Adipocyte (in vitro differentiated cells): Measurements from ENCODE around the gene KLKB1.

Experiments used
- DNase-seq: peaks from one replicate; pipeline ENCODE4 v3.0.0-alpha.2; 2015; ENCODE audit warnings: low read depth
- H3K27me3 ChIP-seq: replicated peaks from 2 replicates; pipeline ENCODE4 v1.7.0; 2013; ENCODE audit warnings: mild to moderate bottlenecking, low read length, moderate library complexity; ENCODE audit not compliant: control insufficient read depth, insufficient read depth
- H3K36me3 ChIP-seq: 2 replicates; pipeline ENCODE4 v1.7.0; 2013; ENCODE audit warnings: low read length, mild to moderate bottlenecking, moderate library complexity; ENCODE audit not compliant: control insufficient read depth, insufficient read depth, severe bottlenecking
- H3K4me1 ChIP-seq: 2 replicates; pipeline ENCODE4 v1.7.0; 2013; ENCODE audit warnings: mild to moderate bottlenecking, low read length, moderate library complexity; ENCODE audit not compliant: control insufficient read depth, insufficient read depth
- H3K4me3 ChIP-seq: 2 replicates; pipeline ENCODE4 v1.7.0; 2013; ENCODE audit warnings: mild to moderate bottlenecking, low read length, moderate library complexity
- H3K9ac ChIP-seq: 2 replicates; pipeline ENCODE4 v1.7.0; 2013; ENCODE audit warnings: mild to moderate bottlenecking, low read length, moderate library complexity
- H3K9me3 ChIP-seq: 2 replicates; pipeline ENCODE4 v1.7.0; 2013; ENCODE audit warnings: mild to moderate bottlenecking, low read length, moderate library complexity; ENCODE audit not compliant: control insufficient read depth

KLKB1 gene

GRCh38 chr4:186299291-186299690, 72.0 kb downstream of the KLKB1 start:
- Histone ChIP-seq H3K4me3 (no peak overlapping the region), H3K4me1 (no peaks in the 10 kb centered on the region), H3K27me3 (peaks cover 36% of the 10 kb centered on the region), H3K36me3 (no peaks in the 10 kb centered on the region), H3K9ac (no peak overlapping the region), H3K9me3 (no peaks in the 10 kb centered on the region)
- DNase-seq: no peak

- Histone ChIP-seq H3K27me3 (peaks cover 44% of the 10 kb centered on the region), H3K36me3 (no peaks in the 10 kb centered on the region), H3K9ac (no peak overlapping the region), H3K9me3 (no peaks in the 10 kb centered on the region), H3K4me1 (no peaks in the 10 kb centered on the region), H3K4me3 (no peak overlapping the region)
- DNase-seq: no peak
Observed at GRCh38 chr4:186300659-186301390, 73.5 kb downstream of the KLKB1 start.

GRCh38 chr4:186304216-186304615, 76.9 kb downstream of the KLKB1 start:
- Histone ChIP-seq H3K9ac (no peak overlapping the region), H3K27me3 (peaks cover 33% of the 10 kb centered on the region), H3K4me3 (no peak overlapping the region), H3K4me1 (no peaks in the 10 kb centered on the region), H3K36me3 (no peaks in the 10 kb centered on the region), H3K9me3 (no peaks in the 10 kb centered on the region)
- DNase-seq: no peak

- no peak overlapping the region for H3K9ac ChIP-seq
- H3K27me3 ChIP-seq: peaks cover 34% of the 10 kb centered on the region
- H3K4me1 ChIP-seq: no peaks in the 10 kb centered on the region
- H3K36me3 ChIP-seq: no peaks in the 10 kb centered on the region
- peak; percentile 4 for DNase-seq
- no peaks in the 10 kb centered on the region for H3K9me3 ChIP-seq
- H3K4me3 ChIP-seq: no peak overlapping the region
Observed at GRCh38 chr4:186304866-186305505, 77.7 kb downstream of the KLKB1 start.

GRCh38 chr4:186307497-186307896, 80.2 kb downstream of the KLKB1 start:
- H3K9me3 ChIP-seq: no peaks in the 10 kb centered on the region
- no peaks in the 10 kb centered on the region for H3K4me1 ChIP-seq
- H3K36me3 ChIP-seq: no peaks in the 10 kb centered on the region
- H3K4me3 ChIP-seq: no peak overlapping the region
- peaks cover 38% of the 10 kb centered on the region for H3K27me3 ChIP-seq
- H3K9ac ChIP-seq: no peak overlapping the region
- no peak for DNase-seq

GRCh38 chr4:186307916-186308315, 80.6 kb downstream of the KLKB1 start:
- no peak overlapping the region for H3K4me3 ChIP-seq
- H3K9me3 ChIP-seq: no peaks in the 10 kb centered on the region
- DNase-seq: no peak
- H3K4me1 ChIP-seq: no peaks in the 10 kb centered on the region
- H3K9ac ChIP-seq: no peak overlapping the region
- H3K27me3 ChIP-seq: peaks cover 38% of the 10 kb centered on the region
- no peaks in the 10 kb centered on the region for H3K36me3 ChIP-seq
